ENCODE data around the gene PELI1.

- TF ChIP-seq EZH2 (IDR thresholded peaks at IDR 0.05; ENCODE audit: insufficient read depth, poor library complexity, severe bottlenecking) (no peak), EZH2phosphoT487 (IDR thresholded peaks at IDR 0.05; ENCODE audit: insufficient read depth, low read depth) (no peak)
Observed at GRCh38 chr2:64141674-64142405, 2.4 kb downstream of the PELI1 start.

Data from GM23248 (cell line).